Left lung (tissue), 10 donors: ENCODE measurements around the gene MTMR8. TPM values are rescaled to one million over a fixed set of nuclear protein-coding genes. Genes with fewer than 3 reads are reported as not detected.

Experiments used
- ATAC-seq: fragments of 200-7000 bp; cut with Tn5 transposase; one replicate; pipeline ENCODE4 v1.9.1; 2020; ENCODE audit warnings: moderate library complexity
- DNase-seq, 4 donors: peaks; one replicate each; pipeline ENCODE4 v3.0.0-alpha.2; 2013 to 2020
- H3K27ac ChIP-seq, 2 donors: fragments of 200-600 bp; sonication (generic) in 1 of 2; one replicate each; pipeline versions ENCODE4 v1.5.0 to v1.8.0; 2020 to 2021
- H3K27me3 ChIP-seq, 2 donors: fragments of 200-600 bp; sonication (generic) in 1 of 2; one replicate each; pipeline versions ENCODE4 v1.5.0 to v1.8.0; 2020 to 2021
- H3K36me3 ChIP-seq, 2 donors: fragments of 200-600 bp; sonication (generic) in 1 of 2; one replicate each; pipeline versions ENCODE4 v1.5.0 to v1.8.0; 2020 to 2021
- H3K4me1 ChIP-seq, 2 donors: fragments of 200-600 bp; one replicate each; pipeline ENCODE4 v1.8.0; 2021
- H3K4me3 ChIP-seq, 2 donors: fragments of 200-600 bp; sonication (generic) in 1 of 2; one replicate each; pipeline versions ENCODE4 v1.5.0 to v1.8.0; 2020 to 2021; ENCODE audit warnings: mild to moderate bottlenecking in 1 of 2
- H3K9me3 ChIP-seq, 2 donors: fragments of 200-600 bp; sonication (generic) in 1 of 2; one replicate each; pipeline versions ENCODE4 v1.5.0 to v1.8.0; 2020 to 2021
- intact Hi-C, 2 donors: fragments of 100-400 bp; cut with DNase I; formaldehyde crosslinking; loops; one replicate each; pipeline versions ENCODE4 v1.11.2 to v1.14.2; 2022
- polyA plus RNA-seq, 6 donors: library from polyadenylated mRNA; unstranded; fragments of 120-200 nt; gene quantifications; one replicate each; pipeline ENCODE4 v1.2.1, GENCODE V29; 2013; ENCODE audit not compliant: insufficient read length in 6 of 6
- total RNA-seq, 2 donors: library from RNA; stranded (reverse); fragmentation: NEBNext Ultra II Directional; extraction: Animal tissue kit (Norgen Biotek cat#: 25700); gene quantifications; one replicate each; pipeline ENCODE4 v1.2.1, GENCODE V29; 2021
- TF ChIP-seq, protein P1 (sequence below), 2 donors: fragments of 200-600 bp; sonication (generic) in 1 of 2; IDR thresholded peaks; one replicate each; pipeline versions ENCODE4 v1.5.0 to v1.8.0; 2021; ENCODE audit warnings: antibody characterized with exemption in 2 of 2
- donor health status: DM: no; HTN: yes; CAD: no.
- donor health status: DM: no; HTN: no; CAD: no.

MTMR8 gene
- total and polyA plus RNA-seq, 8 donors, result 1.6 to 3.1 (median 2.4) TPM

DNA sequence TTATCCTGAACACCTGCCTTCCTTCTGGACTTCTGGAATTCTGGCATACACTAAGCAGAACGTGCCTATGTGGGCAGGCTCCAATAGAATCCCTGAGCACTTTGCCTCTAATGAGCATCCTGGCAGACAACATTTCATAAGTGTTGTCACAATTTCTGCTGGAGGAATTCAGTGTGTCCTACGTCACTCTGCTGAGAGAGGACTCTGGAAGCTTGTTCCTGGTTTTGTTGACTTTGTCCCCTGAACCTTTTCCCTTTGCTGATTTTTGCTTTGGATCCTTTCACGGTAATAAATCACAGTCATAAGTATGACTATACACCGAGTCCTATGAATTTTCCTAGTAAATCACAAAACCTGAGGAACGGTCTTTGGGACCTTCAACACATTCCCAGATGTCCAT is 43.2 kb downstream of the MTMR8 start:
- TF ChIP-seq, protein P1, sequence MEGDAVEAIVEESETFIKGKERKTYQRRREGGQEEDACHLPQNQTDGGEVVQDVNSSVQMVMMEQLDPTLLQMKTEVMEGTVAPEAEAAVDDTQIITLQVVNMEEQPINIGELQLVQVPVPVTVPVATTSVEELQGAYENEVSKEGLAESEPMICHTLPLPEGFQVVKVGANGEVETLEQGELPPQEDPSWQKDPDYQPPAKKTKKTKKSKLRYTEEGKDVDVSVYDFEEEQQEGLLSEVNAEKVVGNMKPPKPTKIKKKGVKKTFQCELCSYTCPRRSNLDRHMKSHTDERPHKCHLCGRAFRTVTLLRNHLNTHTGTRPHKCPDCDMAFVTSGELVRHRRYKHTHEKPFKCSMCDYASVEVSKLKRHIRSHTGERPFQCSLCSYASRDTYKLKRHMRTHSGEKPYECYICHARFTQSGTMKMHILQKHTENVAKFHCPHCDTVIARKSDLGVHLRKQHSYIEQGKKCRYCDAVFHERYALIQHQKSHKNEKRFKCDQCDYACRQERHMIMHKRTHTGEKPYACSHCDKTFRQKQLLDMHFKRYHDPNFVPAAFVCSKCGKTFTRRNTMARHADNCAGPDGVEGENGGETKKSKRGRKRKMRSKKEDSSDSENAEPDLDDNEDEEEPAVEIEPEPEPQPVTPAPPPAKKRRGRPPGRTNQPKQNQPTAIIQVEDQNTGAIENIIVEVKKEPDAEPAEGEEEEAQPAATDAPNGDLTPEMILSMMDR (IDR thresholded peaks at IDR 0.05), result no peak
- Histone ChIP-seq H3K27ac (no peak overlapping the region), H3K4me1 (no peaks in the 10 kb centered on the region), H3K4me3 (no peak overlapping the region), H3K9me3 (no peaks in the 10 kb centered on the region), H3K36me3 (no peaks in the 10 kb centered on the region), H3K27me3 (no peaks in the 10 kb centered on the region)
- DNase-seq (no peak), ATAC-seq (no peak)
- intact Hi-C loops, result no loop called here

DNA sequence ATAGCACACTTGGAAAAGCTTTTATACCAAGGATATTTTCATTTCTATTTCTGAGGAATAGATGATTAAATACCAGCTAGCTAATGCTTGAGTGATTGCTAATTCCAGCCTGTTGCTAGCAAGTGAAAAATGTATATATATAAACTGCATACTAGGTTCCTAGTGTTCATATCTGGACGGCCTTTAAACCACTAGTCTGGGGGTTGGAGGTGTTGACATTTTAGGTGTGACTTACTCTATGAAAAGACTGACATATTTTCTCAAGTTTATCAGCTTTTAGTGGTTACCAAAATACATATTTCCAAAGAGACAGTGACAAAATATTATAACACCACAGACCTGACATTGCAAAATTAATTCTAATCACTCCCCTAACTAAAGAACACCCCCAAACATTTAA is 44.7 kb downstream of the MTMR8 start:
- intact Hi-C loops, result no loop called here
- DNase-seq, result no peak
- no peaks in the 10 kb centered on the region for H3K9me3 ChIP-seq
- TF ChIP-seq, protein P1 (IDR thresholded peaks at IDR 0.05), result no peak
- ATAC-seq, result no peak
- H3K27ac ChIP-seq, result no peak overlapping the region
- H3K36me3 ChIP-seq, result no peaks in the 10 kb centered on the region
- no peak overlapping the region for H3K4me3 ChIP-seq
- no peaks in the 10 kb centered on the region for H3K27me3 ChIP-seq
- H3K4me1 ChIP-seq, result no peaks in the 10 kb centered on the region

DNA sequence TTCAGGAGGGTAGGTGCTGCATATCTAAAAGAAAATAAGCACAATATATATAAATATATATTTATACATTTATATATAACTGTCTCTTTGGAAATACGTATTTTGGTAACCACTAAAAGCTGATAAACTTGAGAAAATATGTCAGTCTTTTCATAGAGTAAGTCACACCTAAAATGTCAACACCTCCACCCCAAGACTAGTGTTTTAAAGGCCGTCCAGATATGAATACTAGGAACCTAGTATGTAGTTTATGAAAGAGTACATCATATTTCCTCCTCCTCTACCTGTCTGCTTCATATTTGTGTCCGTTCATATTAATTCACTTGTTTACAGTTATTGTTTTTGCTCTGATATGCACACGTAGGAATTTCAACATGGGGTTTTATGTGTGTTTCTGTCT is 45.2 kb downstream of the MTMR8 start:
- DNase-seq (no peak), ATAC-seq (no peak)
- TF ChIP-seq, protein P1 (IDR thresholded peaks at IDR 0.05), result no peak
- no peak overlapping the region for H3K27ac ChIP-seq
- no peaks in the 10 kb centered on the region for H3K36me3 ChIP-seq
- intact Hi-C loops, result no loop called here
- H3K4me1 ChIP-seq, result no peaks in the 10 kb centered on the region
- no peak overlapping the region for H3K4me3 ChIP-seq
- no peaks in the 10 kb centered on the region for H3K27me3 ChIP-seq
- H3K9me3 ChIP-seq, result no peaks in the 10 kb centered on the region

DNA sequence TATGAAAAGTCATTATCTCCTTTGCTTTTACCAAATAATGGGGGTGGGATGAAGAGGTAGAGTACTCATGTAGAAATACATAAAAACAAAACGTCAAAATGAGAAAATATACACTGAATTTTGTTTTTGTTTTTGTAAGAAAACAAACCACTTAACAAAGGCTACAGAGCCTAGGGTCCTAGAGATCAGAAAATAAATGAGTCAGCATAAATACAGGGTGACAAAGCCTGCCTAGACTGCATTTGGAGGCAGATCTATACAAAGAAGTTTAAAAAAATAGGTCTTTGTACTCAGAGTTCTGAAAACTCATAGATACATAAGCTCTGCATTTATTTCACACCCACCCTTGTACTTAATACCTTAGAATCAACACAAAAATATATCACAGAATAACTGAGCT is 52.4 kb downstream of the MTMR8 start:
- Histone ChIP-seq H3K36me3 (no peaks in the 10 kb centered on the region), H3K27me3 (no peaks in the 10 kb centered on the region), H3K9me3 (no peaks in the 10 kb centered on the region), H3K4me3 (no peak overlapping the region), H3K4me1 (no peaks in the 10 kb centered on the region), H3K27ac (no peak overlapping the region)
- ATAC-seq (no peak), DNase-seq (no peak)
- intact Hi-C loops, result no loop called here
- TF ChIP-seq, protein P1 (IDR thresholded peaks at IDR 0.05), result no peak

DNA sequence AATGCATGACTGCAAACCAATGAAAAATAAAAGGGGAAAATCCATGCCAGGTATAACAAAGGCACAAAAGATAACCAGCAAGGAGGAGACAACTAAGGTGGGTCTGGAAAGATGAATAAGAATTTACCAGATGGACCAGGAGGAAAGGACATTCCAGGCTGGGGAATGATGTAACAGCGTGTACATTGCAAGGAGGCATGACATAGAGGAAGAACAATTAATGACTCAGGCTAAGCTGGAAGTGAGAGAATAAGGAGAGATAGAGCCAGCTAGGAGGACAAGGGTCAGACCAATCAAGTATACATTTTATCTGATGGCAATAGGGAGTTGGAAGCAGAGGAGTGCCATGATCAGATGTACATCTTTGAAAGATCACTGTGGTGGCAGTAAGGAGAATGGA is 57.0 kb downstream of the MTMR8 start:
- TF ChIP-seq, protein P1 (IDR thresholded peaks at IDR 0.05), result no peak
- intact Hi-C loops, result no loop called here
- ATAC-seq (no peak), DNase-seq (no peak)
- Histone ChIP-seq H3K27ac (no peak overlapping the region), H3K27me3 (no peaks in the 10 kb centered on the region), H3K36me3 (no peaks in the 10 kb centered on the region), H3K4me1 (no peaks in the 10 kb centered on the region), H3K9me3 (no peaks in the 10 kb centered on the region), H3K4me3 (no peak overlapping the region)
